ENCODE measurements around the gene PDCD10.

DNA sequence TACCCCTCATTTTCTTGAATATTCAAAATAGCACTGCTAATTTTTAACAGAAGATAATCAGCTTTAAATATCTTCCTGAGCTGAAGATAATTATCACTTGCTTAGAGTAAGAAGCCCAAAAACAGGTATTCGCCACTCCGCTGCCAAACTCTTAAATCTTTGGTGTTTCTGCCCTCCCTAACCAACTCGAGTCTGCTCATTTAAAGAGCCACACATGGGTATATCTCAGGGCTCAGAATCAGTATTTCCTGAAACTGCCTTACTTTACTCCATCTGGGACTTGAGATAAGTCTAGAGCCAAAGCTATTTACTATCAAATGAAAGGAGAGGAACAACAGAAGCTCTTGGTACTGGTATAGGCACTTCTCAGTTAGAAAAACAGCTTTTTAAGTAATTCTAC is 10.8 kb downstream of the PDCD10 start:
- TF ChIP-seq, protein P1, sequence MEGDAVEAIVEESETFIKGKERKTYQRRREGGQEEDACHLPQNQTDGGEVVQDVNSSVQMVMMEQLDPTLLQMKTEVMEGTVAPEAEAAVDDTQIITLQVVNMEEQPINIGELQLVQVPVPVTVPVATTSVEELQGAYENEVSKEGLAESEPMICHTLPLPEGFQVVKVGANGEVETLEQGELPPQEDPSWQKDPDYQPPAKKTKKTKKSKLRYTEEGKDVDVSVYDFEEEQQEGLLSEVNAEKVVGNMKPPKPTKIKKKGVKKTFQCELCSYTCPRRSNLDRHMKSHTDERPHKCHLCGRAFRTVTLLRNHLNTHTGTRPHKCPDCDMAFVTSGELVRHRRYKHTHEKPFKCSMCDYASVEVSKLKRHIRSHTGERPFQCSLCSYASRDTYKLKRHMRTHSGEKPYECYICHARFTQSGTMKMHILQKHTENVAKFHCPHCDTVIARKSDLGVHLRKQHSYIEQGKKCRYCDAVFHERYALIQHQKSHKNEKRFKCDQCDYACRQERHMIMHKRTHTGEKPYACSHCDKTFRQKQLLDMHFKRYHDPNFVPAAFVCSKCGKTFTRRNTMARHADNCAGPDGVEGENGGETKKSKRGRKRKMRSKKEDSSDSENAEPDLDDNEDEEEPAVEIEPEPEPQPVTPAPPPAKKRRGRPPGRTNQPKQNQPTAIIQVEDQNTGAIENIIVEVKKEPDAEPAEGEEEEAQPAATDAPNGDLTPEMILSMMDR (IDR thresholded peaks at IDR 0.05), result no peak
- no peak for TF ChIP-seq POLR2A (IDR thresholded peaks at IDR 0.05)
